GM12872 (cell line): ENCODE measurements around the gene PLEKHA4.

Experiments
- TF ChIP-seq, protein P1 (sequence below): IDR thresholded peaks from 3 replicates; pipeline ENCODE4 v1.5.1; 2011; ENCODE audit warnings: low read depth, mild to moderate bottlenecking, low read length, moderate library complexity; ENCODE audit not compliant: insufficient read depth

The PLEKHA4 gene

DNA sequence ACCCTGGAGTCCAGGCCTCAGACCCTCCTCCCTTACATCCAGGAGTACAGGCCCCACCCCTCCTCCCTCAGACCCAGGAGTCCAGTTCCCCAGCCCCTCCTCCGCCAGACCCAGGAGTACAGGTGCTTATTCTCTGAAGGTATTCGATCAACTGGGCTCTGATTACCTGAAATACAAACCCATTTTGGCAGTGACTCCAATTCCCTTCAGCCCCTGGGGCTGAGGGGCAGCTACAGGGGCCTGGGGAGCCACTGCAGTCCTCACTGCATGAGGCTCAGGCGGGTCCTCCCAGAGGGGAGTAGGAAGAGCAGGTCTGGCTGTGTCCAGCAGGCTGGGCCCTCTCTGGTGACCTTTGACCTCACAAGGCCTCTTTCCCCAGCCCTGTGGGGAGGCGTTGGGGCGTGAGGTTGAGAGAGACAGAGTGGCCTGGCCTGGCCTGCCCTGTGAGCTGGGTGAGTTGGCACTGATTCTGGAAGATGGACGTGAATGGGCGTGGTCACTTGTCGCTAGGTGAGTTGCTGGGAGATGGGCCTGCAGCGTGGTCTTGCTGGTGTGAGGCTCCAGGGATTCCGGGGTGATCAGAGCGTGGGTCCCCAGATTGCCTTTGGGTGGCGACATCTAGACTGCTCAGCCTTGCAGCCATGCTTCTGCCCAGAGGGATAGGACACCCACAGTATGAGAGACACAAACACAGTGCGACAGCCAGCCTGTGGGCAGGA, 60.7 kb downstream of the PLEKHA4 start:
- TF ChIP-seq, protein P1, sequence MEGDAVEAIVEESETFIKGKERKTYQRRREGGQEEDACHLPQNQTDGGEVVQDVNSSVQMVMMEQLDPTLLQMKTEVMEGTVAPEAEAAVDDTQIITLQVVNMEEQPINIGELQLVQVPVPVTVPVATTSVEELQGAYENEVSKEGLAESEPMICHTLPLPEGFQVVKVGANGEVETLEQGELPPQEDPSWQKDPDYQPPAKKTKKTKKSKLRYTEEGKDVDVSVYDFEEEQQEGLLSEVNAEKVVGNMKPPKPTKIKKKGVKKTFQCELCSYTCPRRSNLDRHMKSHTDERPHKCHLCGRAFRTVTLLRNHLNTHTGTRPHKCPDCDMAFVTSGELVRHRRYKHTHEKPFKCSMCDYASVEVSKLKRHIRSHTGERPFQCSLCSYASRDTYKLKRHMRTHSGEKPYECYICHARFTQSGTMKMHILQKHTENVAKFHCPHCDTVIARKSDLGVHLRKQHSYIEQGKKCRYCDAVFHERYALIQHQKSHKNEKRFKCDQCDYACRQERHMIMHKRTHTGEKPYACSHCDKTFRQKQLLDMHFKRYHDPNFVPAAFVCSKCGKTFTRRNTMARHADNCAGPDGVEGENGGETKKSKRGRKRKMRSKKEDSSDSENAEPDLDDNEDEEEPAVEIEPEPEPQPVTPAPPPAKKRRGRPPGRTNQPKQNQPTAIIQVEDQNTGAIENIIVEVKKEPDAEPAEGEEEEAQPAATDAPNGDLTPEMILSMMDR = no peak

DNA sequence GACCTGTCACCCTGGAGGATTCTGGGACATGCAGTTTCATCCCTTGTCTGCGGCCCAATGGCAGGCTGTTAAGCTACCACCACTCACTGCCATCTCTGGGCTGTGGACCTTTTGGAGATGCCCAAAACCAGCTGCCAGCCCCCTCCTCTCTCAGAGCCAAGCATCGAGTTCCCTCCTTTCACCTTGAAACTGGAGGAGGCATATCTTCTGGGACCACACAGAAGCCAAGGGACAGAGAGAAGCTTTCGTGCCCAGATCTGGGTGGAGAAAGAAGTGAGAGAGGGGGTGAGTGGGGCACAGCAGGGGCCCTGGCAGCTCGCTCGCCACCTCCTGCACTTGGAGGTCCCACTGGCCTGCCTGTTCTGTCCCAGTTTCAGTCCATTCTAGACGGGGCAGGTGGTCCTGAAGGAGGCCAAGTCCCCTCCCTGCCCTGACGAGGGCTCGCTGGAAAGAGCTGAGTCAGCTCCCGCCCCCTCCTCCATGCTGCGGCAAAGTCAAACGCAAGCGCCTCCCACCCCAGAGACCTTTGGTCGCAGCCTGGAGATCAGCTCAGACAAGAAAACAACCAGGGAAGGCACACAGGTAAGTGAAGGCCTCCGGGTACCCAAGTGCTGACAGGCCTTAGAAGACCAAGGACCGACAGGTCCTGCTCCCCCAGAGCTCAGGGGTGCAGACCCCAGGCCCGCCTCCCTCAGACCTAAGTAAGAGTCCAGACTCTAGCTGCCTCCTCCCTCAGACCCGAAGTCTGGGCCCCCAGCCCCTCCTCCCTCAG, 61.4 kb downstream of the PLEKHA4 start:
- TF ChIP-seq, protein P1 = no peak

DNA sequence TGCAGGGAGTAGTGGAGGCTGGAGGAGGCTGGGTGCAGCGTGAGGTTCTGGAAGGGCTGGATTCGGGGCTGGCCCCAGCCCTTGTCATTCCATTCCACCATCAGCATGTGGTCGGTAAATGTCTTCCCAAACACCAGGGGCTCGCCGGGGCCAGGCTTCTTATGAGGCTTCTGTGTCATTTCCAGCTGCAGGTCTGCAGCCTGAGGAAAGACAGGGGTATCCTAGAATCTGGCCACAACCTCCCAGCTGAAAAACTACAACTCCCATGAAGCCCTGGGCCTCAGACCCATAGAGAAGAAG, 61.9 kb downstream of the PLEKHA4 start:
- TF ChIP-seq, protein P1 = no peak

DNA sequence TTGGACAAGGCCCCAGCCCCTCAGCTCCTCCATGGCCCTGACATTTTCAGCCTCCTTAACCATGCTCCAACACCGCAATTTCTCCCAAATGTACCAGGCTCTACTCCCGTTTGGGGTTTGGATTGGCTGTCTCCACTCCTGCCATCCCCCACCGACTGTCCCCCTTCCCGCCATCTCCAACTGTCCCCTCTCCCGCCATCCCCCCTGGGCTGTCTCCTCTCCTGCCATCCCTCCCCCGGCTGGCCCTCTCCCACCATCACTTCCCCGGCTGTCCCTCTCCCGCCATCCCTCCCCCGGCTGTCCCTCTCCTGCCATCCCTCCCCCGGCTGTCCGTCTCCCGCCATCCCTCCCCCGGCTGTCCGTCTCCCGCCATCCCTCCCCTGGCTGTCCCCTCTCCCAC, 63.0 kb downstream of the PLEKHA4 start:
- TF ChIP-seq, protein P1 = no peak

DNA sequence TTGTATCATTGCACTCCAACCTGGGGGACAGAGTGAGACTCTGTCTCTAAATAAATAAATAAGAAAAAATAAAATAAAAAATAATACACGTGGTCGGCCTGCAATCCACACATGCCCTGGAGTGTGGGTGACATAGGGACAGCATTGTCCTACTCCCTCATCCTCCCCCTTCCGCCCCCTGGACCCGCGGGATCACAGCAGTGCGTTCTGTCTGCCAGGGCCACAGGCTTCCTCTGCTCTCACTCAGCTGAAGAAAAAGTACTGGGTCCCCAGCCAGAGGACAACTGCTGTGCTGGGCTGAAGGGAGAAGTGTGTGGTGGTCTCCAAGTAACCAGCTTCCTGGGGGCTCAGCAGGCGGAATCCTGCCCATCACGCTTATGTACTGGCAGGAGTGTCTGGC, 63.9 kb downstream of the PLEKHA4 start:
- TF ChIP-seq, protein P1 = no peak

DNA sequence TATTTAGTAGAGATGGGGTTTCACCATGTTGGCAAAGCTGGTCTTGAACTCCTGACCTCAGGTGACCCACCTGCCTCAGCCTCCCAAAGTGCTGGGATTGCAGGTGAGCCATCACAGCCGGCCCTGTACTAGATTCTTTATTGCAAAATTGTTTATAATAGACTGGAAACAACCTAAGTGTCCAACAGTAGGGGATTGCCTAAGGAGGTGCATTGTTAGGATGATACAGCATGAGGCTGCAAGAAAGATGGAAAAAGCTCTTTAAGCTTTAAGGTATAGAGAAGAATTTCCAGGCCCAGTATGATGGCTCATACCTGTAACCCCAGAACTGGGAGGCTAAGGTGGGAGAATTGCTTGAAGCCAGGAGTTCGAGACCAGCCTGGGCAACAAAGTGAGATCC, 65.8 kb downstream of the PLEKHA4 start:
- TF ChIP-seq, protein P1 = no peak

DNA sequence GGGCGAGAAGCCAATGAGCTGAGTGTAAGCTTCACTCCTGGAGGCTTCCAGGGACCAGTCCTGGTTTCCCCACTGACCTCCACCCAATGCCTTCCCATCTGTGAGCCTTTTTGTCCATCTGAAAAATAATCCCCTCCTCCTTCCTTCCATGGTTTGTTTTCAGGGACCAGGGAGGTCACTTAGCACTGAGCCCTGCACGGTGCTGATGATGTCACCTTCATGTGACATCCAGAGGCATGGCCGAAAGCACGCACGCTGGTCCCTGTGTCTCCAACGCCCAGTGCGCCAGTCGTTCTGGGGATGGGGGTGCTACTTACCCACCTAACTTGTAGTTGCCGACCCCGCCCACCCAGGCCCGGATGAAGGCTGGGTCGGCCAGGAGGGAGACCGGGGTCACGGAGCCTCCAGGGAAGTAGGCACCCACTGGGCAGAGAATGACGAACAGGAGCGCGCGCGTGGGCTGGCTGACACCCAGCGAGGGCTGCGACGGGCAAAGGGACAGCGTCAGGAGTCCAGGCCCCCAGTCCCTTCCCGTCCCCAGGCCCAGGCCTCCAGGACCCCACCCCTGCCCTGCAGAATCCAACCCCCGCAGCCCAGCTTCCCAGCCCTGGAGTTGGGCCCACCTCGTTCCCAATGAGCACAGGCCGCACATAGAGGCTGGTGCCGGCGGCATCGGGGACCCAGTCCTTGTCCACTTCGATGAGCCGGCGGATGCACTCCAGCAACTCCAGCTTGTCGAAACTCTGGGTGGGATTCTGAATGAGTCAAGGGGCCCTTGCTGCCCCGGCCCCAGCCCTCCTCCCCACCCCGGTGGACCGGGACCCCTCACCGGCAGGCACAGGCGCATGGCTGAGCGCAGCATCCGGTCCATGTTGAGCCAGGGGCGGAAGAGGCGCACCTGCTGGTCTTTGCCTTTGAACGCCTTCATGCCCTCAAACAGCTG, 68.8 kb downstream of the PLEKHA4 start:
- TF ChIP-seq, protein P1 = no peak
